ENCODE measurements around the gene CHCHD6.

- no peak for TF ChIP-seq CTCF (IDR thresholded peaks at IDR 0.05)
- no peak for TF ChIP-seq ATF2 (CRISPR knock-in tag; IDR thresholded peaks at IDR 0.05; ENCODE audit: borderline replicate concordance, low read depth)
- no peak for TF ChIP-seq USF1 (CRISPR knock-in tag; IDR thresholded peaks at IDR 0.05)
- TF ChIP-seq ZNF232 (CRISPR knock-in tag; IDR thresholded peaks at IDR 0.05): no peak
These were observed 260.2 kb downstream of the CHCHD6 start for GRCh38 chr3:126964261-126964660.

All from WTC11 (cell line).